GM15510 (cell line): ENCODE results near the gene SP3.

ENCODE experiments used
- POLR2A ChIP-seq: IDR thresholded peaks from 3 replicates; pipeline ENCODE4 v1.6.1; 2011; ENCODE audit warnings: borderline replicate concordance; ENCODE audit not compliant: insufficient read length; ENCODE audit errors: extremely low read depth

Gene SP3

DNA sequence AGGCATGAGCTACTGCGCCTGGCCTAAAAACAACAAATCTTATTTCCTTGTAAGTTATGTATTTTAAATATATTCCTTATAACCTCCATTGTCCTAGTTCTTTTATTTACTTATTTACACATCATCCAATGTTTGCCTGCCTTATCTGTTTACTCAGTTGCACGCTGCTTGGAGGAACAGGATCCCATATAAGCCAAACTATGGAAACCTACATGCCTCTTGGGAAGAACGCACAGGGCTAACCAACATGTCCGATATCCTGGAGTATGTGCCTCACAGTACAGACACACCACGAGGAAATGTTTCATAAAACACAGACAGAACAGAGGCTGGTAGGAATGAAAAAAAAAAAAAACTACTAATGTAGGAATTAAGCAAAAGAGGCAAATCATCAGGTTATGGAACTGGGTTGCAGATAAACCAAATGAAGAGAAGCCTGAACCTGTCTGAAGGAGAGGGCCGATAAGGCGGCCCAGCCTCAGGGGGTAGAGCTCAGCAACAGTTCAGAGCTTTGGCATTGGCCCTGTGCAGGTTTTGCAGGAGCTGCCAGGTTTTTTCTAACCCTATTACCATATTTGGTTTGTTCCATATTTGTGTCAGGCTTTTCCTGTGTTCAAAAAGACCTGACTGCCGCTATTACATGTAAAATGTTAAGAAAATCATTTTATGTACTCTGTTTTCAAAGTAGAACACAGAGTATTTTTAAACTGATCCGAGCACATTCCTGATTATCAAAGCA is 19.9 kb upstream of the SP3 start:
- TF ChIP-seq POLR2A = no peak

DNA sequence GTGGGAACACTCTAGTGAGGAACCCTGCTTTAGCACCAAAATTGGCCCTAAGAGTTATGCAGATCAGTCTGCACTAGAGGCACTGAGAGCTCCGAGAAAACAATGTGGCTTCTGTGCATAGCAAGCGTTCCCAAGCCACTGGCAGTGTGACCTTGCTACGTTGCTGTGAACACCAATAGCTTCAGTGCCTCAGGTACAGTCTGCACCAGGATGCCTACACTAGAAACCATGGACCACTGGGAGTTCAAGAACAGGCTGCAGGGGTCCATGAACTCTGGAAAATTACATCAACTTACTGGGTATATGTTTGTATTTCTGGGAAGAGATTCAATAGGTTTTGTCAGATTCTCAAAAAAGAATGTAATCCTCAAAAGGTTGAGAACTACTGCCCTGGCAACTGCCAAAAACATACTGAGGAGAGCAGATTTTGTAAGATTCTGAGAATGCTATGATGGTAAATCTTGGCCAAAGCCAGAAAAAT is 18.3 kb upstream of the SP3 start:
- TF ChIP-seq POLR2A = no peak

GRCh38 chr2:173982918-173983317 is 17.7 kb upstream of the SP3 start:
- TF ChIP-seq POLR2A = no peak

GRCh38 chr2:173982182-173982714 is 17.1 kb upstream of the SP3 start:
- no peak for TF ChIP-seq POLR2A

GRCh38 chr2:173981520-173981919 is 16.3 kb upstream of the SP3 start:
- no peak for TF ChIP-seq POLR2A

- no peak for TF ChIP-seq POLR2A
Measured at GRCh38 chr2:173979751-173980351, 14.7 kb upstream of the SP3 start.

DNA sequence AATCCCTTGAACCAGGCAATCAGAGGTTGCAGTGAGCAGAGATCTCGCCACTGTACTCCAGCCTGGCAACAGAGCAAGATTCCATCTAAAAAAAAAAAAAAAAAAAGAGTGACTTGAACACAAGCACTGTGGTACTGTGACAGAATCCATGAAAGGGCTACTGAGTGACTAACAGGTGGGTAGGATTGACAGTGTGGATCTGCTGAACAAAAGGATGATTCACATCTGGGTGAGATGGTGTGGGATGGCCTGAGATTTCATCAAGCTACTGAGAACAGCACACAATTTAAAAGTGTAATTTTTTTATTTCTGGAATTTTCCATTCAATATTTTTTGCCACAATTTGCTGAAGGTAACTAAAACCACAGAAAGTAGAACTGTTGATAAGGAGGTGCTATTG is 13.3 kb upstream of the SP3 start:
- no peak for TF ChIP-seq POLR2A

DNA sequence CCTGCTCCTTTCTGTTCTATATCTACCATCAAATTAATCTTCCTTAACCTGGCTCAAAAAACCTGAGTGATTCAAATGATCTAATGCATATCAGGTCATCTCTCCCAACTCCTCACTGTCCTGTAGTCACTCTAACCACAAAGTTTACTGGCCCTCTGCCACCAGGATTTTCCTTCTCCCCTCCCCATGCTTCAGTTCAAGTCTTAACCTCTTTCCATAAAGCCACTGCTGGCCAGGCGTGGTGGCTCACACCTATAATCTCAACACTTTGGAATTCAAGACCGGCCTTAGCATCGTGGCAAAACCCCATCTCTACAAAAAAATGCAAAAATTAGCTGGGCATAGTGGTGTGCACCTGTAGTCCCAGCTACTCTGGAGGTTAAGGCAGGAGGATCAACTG is 7.5 kb upstream of the SP3 start:
- TF ChIP-seq POLR2A = no peak

- TF ChIP-seq POLR2A = no peak
Measured at GRCh38 chr2:173972165-173972564, 7.0 kb upstream of the SP3 start.

DNA sequence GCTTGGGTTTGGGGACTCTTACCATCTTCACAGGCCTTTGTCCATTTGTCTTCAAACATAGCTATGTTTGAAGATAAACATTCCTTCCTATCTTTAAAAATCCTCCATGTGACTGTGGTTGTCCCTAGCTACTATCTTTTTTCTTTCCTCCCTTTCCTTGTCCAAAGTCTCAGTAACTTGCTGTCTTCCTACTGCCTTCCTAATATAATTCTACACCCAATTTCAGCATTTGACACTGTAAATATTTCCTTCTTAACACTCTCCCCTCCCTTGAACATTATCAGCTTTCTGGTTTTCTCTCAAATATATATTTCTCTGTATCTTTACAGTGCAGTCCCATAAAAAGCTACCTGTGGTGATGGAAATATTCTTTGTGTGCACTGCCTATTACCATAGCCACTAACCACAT is 5.3 kb upstream of the SP3 start:
- TF ChIP-seq POLR2A = no peak

GRCh38 chr2:173969886-173970285 is 4.7 kb upstream of the SP3 start:
- no peak for TF ChIP-seq POLR2A

DNA sequence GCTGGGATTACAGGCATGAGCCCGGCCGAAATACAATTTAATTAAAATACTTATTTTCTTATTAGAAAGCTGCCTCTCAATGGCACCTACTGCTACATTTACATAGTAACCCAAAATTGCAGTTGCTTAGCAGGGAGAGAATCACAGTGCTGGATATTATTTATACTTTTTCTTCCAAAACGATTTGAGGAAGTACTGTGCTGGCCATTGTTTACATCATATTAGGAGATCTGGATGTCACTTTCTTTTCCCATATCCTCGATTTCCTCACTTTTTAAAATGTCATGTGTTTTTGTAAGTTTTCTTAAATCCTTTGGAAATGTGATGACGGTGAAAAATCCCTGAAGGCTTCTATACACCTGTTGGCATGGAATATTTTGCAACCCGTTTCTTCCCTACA is 3.4 kb upstream of the SP3 start:
- no peak for TF ChIP-seq POLR2A

GRCh38 chr2:173966274-173967098 is 1.3 kb upstream of the SP3 start:
- no peak for TF ChIP-seq POLR2A

DNA sequence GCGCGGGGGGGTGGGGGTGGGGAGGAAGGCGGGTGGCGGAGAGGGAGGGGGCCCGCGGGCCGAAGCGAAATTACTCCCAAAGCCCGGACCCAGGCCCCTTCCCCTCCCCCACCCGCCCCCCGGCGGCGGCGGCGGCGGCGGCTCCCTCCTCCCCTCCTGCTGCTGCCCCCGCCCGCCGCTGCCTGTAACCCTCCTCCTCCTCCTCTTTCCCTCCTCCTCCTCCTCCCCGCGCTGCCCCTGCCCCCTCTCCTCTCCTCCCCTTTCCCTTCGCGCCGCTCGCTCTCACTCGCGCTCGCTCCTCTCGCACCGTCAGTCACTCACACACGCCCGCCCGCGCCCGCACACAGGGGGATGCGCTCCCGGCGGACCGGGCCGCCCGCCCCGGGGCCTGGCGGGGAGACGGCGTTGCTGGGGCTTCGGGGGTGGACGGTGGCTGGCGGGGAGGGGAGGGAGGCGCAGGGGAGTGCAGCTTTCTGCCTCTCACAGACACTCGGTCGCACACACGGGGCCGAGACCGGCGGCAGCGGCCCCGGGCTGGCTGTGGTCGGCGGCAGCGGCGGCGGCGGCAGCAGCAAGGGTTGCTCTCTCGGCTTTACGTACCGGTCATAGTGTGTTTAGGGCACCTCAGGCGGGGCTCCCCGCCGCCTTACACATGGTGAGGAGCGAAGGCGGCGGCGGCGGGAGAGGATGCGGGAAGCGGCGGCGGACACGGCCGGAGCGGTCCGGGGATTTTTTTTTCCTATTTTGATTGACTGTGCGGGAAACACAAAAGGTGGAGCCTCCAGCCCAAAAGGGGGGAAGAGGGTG is 405 bp downstream of the SP3 start:
- TF ChIP-seq POLR2A = peak; percentile 75

GRCh38 chr2:173963817-173964564 is 1.2 kb downstream of the SP3 start:
- TF ChIP-seq POLR2A = peak; percentile 55
